BJ (cell line): ENCODE measurements around the gene CCDC93. TPM values are rescaled to one million over a fixed set of nuclear protein-coding genes. Genes with fewer than 3 reads are reported as not detected.

ENCODE experiments used
- CTCF ChIA-PET: fragments of 350-600 bp; formaldehyde crosslinking; extraction: SDS; loops from one replicate; lab custom pipeline; 2021; ENCODE audit warnings: antibody characterized with exemption, inconsistent platforms; lab: Yijun Ruan, JAX
- POLR2A ChIA-PET: fragments of 300-600 bp; sonication (Branson Sonifier 250); formaldehyde crosslinking; extraction: SDS; loops from one replicate; lab custom pipeline; 2021; ENCODE audit warnings: antibody characterized with exemption; lab: Charles Lee
- DNase-seq: peaks from one replicate; pipeline ENCODE4 v3.0.0-alpha.2; 2011; ENCODE audit warnings: low read depth
- H3K27me3 ChIP-seq: 2 replicates; pipeline ENCODE4 v1.6.0; 2011; ENCODE audit warnings: low read length; ENCODE audit not compliant: control insufficient read depth, insufficient read depth
- H3K36me3 ChIP-seq: 2 replicates; pipeline ENCODE4 v1.5.1; 2011; ENCODE audit warnings: low read length; ENCODE audit not compliant: control insufficient read depth, insufficient read depth
- H3K4me3 ChIP-seq: 2 replicates; pipeline ENCODE4 v1.5.1; 2011; ENCODE audit warnings: low read depth, mild to moderate bottlenecking, control low read depth, low read length
- polyA plus RNA-seq: library from polyadenylated mRNA; depleted of rRNA; stranded (reverse); fragments of >200 nt; gene quantifications from 2 replicates; pipeline ENCODE4 v1.2.3, GENCODE V29; 2011
- TF ChIP-seq, protein P1 (sequence below): IDR thresholded peaks from 2 replicates; pipeline ENCODE4 v1.5.1; 2011; ENCODE audit warnings: low read depth, mild to moderate bottlenecking, control low read depth, inconsistent platforms, low read length, moderate library complexity; ENCODE audit not compliant: insufficient read depth

Gene CCDC93
- polyA plus RNA-seq, 1 experiment = 12.8 TPM

DNA sequence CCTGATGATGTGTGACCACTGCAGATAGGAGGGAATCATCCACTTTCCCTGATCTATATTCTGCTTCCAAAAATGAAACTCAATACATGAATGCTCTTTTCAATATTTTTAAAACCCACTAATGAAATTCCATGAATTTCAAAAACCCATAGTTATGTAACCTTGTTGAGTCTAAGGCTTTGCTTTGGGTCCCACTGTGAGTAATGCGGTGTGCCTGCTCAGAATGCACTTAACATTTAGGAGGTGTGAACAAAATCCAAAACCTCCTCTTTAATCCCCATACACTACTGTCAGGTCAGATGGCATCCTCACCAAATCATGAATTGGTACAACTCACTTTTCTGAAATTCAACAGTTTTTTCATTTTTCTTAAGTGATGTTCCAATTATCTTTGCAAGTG, 50.4 kb downstream of the CCDC93 start:
- no peaks in the 10 kb centered on the region for H3K27me3 ChIP-seq
- TF ChIP-seq, protein P1, sequence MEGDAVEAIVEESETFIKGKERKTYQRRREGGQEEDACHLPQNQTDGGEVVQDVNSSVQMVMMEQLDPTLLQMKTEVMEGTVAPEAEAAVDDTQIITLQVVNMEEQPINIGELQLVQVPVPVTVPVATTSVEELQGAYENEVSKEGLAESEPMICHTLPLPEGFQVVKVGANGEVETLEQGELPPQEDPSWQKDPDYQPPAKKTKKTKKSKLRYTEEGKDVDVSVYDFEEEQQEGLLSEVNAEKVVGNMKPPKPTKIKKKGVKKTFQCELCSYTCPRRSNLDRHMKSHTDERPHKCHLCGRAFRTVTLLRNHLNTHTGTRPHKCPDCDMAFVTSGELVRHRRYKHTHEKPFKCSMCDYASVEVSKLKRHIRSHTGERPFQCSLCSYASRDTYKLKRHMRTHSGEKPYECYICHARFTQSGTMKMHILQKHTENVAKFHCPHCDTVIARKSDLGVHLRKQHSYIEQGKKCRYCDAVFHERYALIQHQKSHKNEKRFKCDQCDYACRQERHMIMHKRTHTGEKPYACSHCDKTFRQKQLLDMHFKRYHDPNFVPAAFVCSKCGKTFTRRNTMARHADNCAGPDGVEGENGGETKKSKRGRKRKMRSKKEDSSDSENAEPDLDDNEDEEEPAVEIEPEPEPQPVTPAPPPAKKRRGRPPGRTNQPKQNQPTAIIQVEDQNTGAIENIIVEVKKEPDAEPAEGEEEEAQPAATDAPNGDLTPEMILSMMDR = no peak
- peaks cover 2% of the 10 kb centered on the region; the same call in 1 of the 2 replicates for H3K36me3 ChIP-seq
- CTCF ChIA-PET = interaction anchor here (1.1 to 1.5 kb wide), 4 partner anchors 10 to 150 kb away, joined by 3 to 6 read pairs (median 4); partner anchors contain the start of gene DDX18
- POLR2A ChIA-PET = no interaction called here
- no peak for DNase-seq
- H3K4me3 ChIP-seq = no peak overlapping the region

DNA sequence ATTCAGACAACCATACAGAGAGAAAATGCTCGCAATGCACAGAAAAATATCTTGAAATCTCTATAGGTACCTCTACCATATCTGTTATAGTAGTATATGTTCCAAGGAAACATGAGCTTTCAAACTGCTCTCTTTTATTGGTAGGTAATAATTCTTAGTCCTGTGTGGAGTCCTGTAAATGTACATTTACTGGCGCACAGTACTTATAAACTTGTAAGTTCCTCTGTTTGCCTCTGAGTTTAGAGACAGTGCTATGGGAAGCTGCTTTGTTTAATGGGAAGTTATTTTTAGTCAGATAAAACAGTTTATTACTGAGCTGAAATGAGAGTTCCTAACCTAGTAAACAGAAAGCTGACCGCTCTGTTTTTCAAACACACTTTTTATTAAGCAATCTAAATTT, 52.7 kb downstream of the CCDC93 start:
- CTCF ChIA-PET = interaction anchor here (2.2 to 5.6 kb wide), 2 partner anchors 42 to 147 kb away, joined by 8 to 23 read pairs; partner anchors contain the start of gene DDX18
- DNase-seq = no peak
- TF ChIP-seq, protein P1 = no peak
- Histone ChIP-seq H3K4me3 (no peak overlapping the region), H3K27me3 (no peaks in the 10 kb centered on the region), H3K36me3 (no peaks in the 10 kb centered on the region)
- POLR2A ChIA-PET = no interaction called here

DNA sequence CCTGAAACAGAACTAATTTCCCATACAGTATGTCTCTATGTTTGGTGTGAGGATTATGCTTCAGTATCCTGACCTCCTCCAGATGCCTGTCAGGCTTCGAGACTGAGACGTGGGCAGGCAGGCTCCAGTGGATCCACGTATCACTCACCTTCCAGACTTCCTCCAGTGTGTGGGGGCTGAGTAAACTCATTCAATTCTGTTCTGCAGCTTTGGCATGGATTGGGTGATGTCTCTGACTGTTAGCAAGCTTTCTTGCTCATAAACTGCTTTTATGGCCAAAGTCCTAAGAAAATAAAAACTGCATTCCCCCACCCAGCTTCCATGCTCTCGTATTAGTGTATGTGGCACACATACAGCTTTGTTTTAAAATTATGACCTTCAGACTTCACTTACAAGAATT, 53.6 kb downstream of the CCDC93 start:
- ChIA-PET POLR2A (no interaction called here), CTCF (interaction anchor here (0.8 to 5.6 kb wide), 6 partner anchors 10 to 146 kb away, joined by 3 to 23 read pairs (median 4); partner anchors contain the start of gene DDX18)
- DNase-seq = no peak
- Histone ChIP-seq H3K4me3 (no peak overlapping the region), H3K27me3 (no peaks in the 10 kb centered on the region), H3K36me3 (no peaks in the 10 kb centered on the region)
- TF ChIP-seq, protein P1 = no peak

DNA sequence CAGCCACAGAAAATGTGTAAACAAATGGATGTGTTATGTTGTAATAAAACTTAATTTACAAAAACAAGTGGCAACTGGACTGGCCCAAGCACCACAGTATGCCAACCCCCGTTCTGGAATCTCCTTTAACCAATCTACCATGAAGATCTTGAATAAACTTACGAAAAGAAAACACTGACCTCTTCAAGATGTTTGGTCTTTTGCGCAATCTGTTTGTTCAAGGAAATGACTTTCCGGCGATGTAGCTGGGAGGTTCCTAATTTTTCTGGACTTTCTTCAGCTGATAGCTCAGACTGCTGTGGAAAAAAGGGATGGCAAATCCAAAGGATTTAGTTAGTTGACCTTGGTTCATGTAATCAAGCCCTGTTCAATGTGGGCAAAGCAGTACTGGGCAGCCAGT, 55.7 kb downstream of the CCDC93 start:
- CTCF ChIA-PET = interaction anchor here (1.6 to 5.6 kb wide), 2 partner anchors 45 to 144 kb away, joined by 4 to 23 read pairs; partner anchors contain the start of gene DDX18
- TF ChIP-seq, protein P1 = no peak
- H3K36me3 ChIP-seq = no peaks in the 10 kb centered on the region
- no peak overlapping the region for H3K4me3 ChIP-seq
- H3K27me3 ChIP-seq = no peaks in the 10 kb centered on the region
- peak; percentile 56 for DNase-seq
- POLR2A ChIA-PET = no interaction called here

DNA sequence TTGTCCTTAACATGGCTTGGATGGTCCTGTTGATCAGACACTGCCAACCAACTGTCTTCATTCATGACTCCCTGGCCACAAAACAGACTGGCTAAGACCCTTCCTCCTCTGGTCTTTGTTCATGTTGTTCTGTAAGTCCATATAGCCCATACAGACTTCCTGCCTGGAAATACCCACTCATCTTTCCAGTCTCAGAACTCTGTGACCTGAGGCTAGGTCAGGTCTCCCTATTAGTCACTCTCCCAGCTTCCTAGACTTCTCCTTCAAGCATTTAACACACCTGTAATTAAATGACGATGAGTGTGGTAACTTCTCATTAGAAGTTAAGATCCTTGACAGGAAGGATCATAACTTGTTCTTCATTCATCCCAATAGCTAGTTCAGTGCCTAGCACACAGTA, 56.3 kb downstream of the CCDC93 start:
- CTCF ChIA-PET = interaction anchor here (1.6 to 5.6 kb wide), 2 partner anchors 45 to 143 kb away, joined by 4 to 23 read pairs; partner anchors contain the start of gene DDX18
- H3K27me3 ChIP-seq = no peaks in the 10 kb centered on the region
- no peak overlapping the region for H3K4me3 ChIP-seq
- POLR2A ChIA-PET = no interaction called here
- no peak for DNase-seq
- no peaks in the 10 kb centered on the region for H3K36me3 ChIP-seq
- TF ChIP-seq, protein P1 = no peak
